ENCODE results near the gene UBR4.

The UBR4 gene

GRCh38 chr1:19049128-19049768 lies 160.8 kb downstream of the UBR4 start:
- Histone ChIP-seq H3K27me3 (peaks cover 39% of the 10 kb centered on the region), H3K27ac (no peak overlapping the region), H3K9me3 (no peaks in the 10 kb centered on the region), H3K36me3 (no peaks in the 10 kb centered on the region), H3K4me1 (ENCODE audit: control insufficient read depth in 1 of 2, insufficient read depth in 1 of 2, low read depth in 1 of 2, low read length in 1 of 2) (no peaks in the 10 kb centered on the region), H3K4me3 (ENCODE audit: low read depth in 1 of 2, low read length in 1 of 2) (no peak overlapping the region)
- TF ChIP-seq, protein P1, sequence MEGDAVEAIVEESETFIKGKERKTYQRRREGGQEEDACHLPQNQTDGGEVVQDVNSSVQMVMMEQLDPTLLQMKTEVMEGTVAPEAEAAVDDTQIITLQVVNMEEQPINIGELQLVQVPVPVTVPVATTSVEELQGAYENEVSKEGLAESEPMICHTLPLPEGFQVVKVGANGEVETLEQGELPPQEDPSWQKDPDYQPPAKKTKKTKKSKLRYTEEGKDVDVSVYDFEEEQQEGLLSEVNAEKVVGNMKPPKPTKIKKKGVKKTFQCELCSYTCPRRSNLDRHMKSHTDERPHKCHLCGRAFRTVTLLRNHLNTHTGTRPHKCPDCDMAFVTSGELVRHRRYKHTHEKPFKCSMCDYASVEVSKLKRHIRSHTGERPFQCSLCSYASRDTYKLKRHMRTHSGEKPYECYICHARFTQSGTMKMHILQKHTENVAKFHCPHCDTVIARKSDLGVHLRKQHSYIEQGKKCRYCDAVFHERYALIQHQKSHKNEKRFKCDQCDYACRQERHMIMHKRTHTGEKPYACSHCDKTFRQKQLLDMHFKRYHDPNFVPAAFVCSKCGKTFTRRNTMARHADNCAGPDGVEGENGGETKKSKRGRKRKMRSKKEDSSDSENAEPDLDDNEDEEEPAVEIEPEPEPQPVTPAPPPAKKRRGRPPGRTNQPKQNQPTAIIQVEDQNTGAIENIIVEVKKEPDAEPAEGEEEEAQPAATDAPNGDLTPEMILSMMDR (IDR thresholded peaks at IDR 0.05), result no peak

- H3K36me3 ChIP-seq, result no peaks in the 10 kb centered on the region
- H3K9me3 ChIP-seq, result no peaks in the 10 kb centered on the region
- peaks cover 46% of the 10 kb centered on the region for H3K27me3 ChIP-seq
- H3K27ac ChIP-seq, result no peak overlapping the region
- no peaks in the 10 kb centered on the region for H3K4me1 ChIP-seq (ENCODE audit: control insufficient read depth in 1 of 2, insufficient read depth in 1 of 2, low read depth in 1 of 2, low read length in 1 of 2)
- H3K4me3 ChIP-seq (ENCODE audit: low read depth in 1 of 2, low read length in 1 of 2), result no peak overlapping the region
- TF ChIP-seq, protein P1 (IDR thresholded peaks at IDR 0.05), result no peak
Observed at GRCh38 chr1:19046972-19047731, 162.9 kb downstream of the UBR4 start.

- H3K27me3 ChIP-seq, result peaks cover 55% of the 10 kb centered on the region
- H3K36me3 ChIP-seq, result no peaks in the 10 kb centered on the region
- TF ChIP-seq, protein P1 (IDR thresholded peaks at IDR 0.05), result no peak
- H3K27ac ChIP-seq, result no peak overlapping the region
- H3K4me1 ChIP-seq (ENCODE audit: control insufficient read depth in 1 of 2, insufficient read depth in 1 of 2, low read depth in 1 of 2, low read length in 1 of 2), result no peaks in the 10 kb centered on the region
- no peak overlapping the region for H3K4me3 ChIP-seq (ENCODE audit: low read depth in 1 of 2, low read length in 1 of 2)
- H3K9me3 ChIP-seq, result no peaks in the 10 kb centered on the region
Observed at GRCh38 chr1:19045898-19046880, 163.9 kb downstream of the UBR4 start.

- Histone ChIP-seq H3K36me3 (no peaks in the 10 kb centered on the region), H3K9me3 (no peaks in the 10 kb centered on the region), H3K4me3 (ENCODE audit: low read depth in 1 of 2, low read length in 1 of 2) (no peak overlapping the region), H3K27me3 (peaks cover 58% of the 10 kb centered on the region), H3K4me1 (ENCODE audit: control insufficient read depth in 1 of 2, insufficient read depth in 1 of 2, low read depth in 1 of 2, low read length in 1 of 2) (no peaks in the 10 kb centered on the region), H3K27ac (no peak overlapping the region)
- TF ChIP-seq, protein P1 (IDR thresholded peaks at IDR 0.05), result no peak
Observed at GRCh38 chr1:19044975-19045831, 164.9 kb downstream of the UBR4 start.

- TF ChIP-seq, protein P1 (IDR thresholded peaks at IDR 0.05), result no peak
- H3K4me3 ChIP-seq (ENCODE audit: low read depth in 1 of 2, low read length in 1 of 2), result no peak overlapping the region
- peaks cover 58% of the 10 kb centered on the region for H3K27me3 ChIP-seq
- H3K9me3 ChIP-seq, result no peaks in the 10 kb centered on the region
- H3K36me3 ChIP-seq, result no peaks in the 10 kb centered on the region
- no peaks in the 10 kb centered on the region for H3K4me1 ChIP-seq (ENCODE audit: control insufficient read depth in 1 of 2, insufficient read depth in 1 of 2, low read depth in 1 of 2, low read length in 1 of 2)
- no peak overlapping the region for H3K27ac ChIP-seq
Observed at GRCh38 chr1:19044471-19044870, 165.6 kb downstream of the UBR4 start.

All from neutrophil (primary cell).